ENCODE measurements around the gene PDLIM1. TPM values are rescaled to one million over a fixed set of nuclear protein-coding genes. Genes with fewer than 3 reads are reported as not detected.

The PDLIM1 gene
- total RNA-seq, 1 experiment from 2014 or later = 115 TPM

GRCh38 chr10:95325863-95326262, 35.1 kb upstream of the PDLIM1 start:
- no peak overlapping the region for H3K27ac ChIP-seq (ENCODE audit: insufficient read length, low read depth, low read length)
- peaks cover 0 to 10% (median 7%) of the 10 kb centered on the region in 3 experiments for H3K36me3 Mint-ChIP-seq (ENCODE audit: insufficient read depth in 1 of 3, low read depth in 3 of 3)
- H3K9me3 ChIP-seq (ENCODE audit: control insufficient read depth, low read depth, low read length) = no peaks in the 10 kb centered on the region

More at GRCh38 chr10:95325863-95326262, 35.1 kb upstream of the PDLIM1 start:
- no peak for DNase-seq
- no peak overlapping the region for H3K27ac Mint-ChIP-seq
- H2BK15ac ChIP-seq (ENCODE audit: low read depth, low read length) = no peak overlapping the region
- no peak overlapping the region for H4K91ac ChIP-seq (ENCODE audit: insufficient read length, low read depth, low read length)
- no peak overlapping the region for H3K18ac ChIP-seq (ENCODE audit: insufficient read length, low read depth, low read length)
- no peaks in the 10 kb centered on the region for H3K23me2 ChIP-seq (ENCODE audit: insufficient read length, low read depth, low read length, poor library complexity, severe bottlenecking)
- H3K4me1 Mint-ChIP-seq = peaks cover 18 to 23% of the 10 kb centered on the region in 2 experiments
- no peak overlapping the region for H2BK12ac ChIP-seq (ENCODE audit: insufficient read length, low read depth, low read length)
- no CpG with 5 or more reads among the region's 2 CpGs for WGBS (ENCODE audit: extremely low coverage, insufficient read length, low lambda C conversion rate)
- no peak overlapping the region for H4K5ac ChIP-seq (ENCODE audit: insufficient read length, low read depth, low read length)
- H4K8ac ChIP-seq (replicated peaks; ENCODE audit: insufficient read length, low read depth, low read length) = no peak overlapping the region
- no peak overlapping the region for H2BK20ac ChIP-seq (ENCODE audit: low read depth, low read length, poor library complexity, severe bottlenecking)
- H3K79me2 ChIP-seq (ENCODE audit: insufficient read depth, low read length) = no peaks in the 10 kb centered on the region
- no peak overlapping the region for H3K4me2 ChIP-seq (ENCODE audit: insufficient read depth, insufficient read length, low read length)
- no peak overlapping the region for H3K56ac ChIP-seq (ENCODE audit: insufficient read length, low read depth, low read length)
- no peak for TF ChIP-seq CTCF (conservative IDR thresholded peaks at IDR 0.05)
- H2BK120ac ChIP-seq (ENCODE audit: low read depth, low read length, poor library complexity, severe bottlenecking) = no peak overlapping the region
- no peak overlapping the region for H2AK5ac ChIP-seq (ENCODE audit: insufficient read length, low read length)
- no peak overlapping the region for H3K23ac ChIP-seq (ENCODE audit: insufficient read length, low read depth, low read length)
- no peak overlapping the region for H3T11ph ChIP-seq (ENCODE audit: low read length)
- no peak overlapping the region for H3K4me3 Mint-ChIP-seq
- H3K4ac ChIP-seq (ENCODE audit: low read depth, low read length) = no peak overlapping the region
- peaks cover 16% of the 10 kb centered on the region for H3K27me3 Mint-ChIP-seq (ENCODE audit: low read depth)
- H2AFZ ChIP-seq (ENCODE audit: low read length) = no peak overlapping the region
- no peaks in the 10 kb centered on the region for H3K9me3 Mint-ChIP-seq
- H2BK5ac ChIP-seq (ENCODE audit: insufficient read length, low read length) = no peak overlapping the region
- H4K20me1 ChIP-seq (ENCODE audit: control insufficient read depth, insufficient read depth, insufficient read length) = no peaks in the 10 kb centered on the region
- no peak overlapping the region for H3K14ac ChIP-seq (ENCODE audit: insufficient read depth, low read length)
- H3K79me1 ChIP-seq (ENCODE audit: insufficient read depth, low read depth, low read length, poor library complexity, severe bottlenecking) = no peaks in the 10 kb centered on the region
- H3K27me3 ChIP-seq (ENCODE audit: insufficient read depth, low read length) = no peaks in the 10 kb centered on the region
- H3K4me1 ChIP-seq (ENCODE audit: insufficient read depth, low read length) = no peaks in the 10 kb centered on the region
- no peak overlapping the region for H3K9ac ChIP-seq (ENCODE audit: extremely low read depth, insufficient read length, low read length)
